Ishikawa (cell line): ENCODE data around the gene ARHGEF19.

ENCODE experiments used
- CEBPB ChIP-seq: IDR thresholded peaks from 2 replicates; pipeline ENCODE4 v1.6.1; 2012
- CREB1 ChIP-seq: IDR thresholded peaks from 2 replicates; pipeline ENCODE4 v1.6.1; 2012; ENCODE audit warnings: low read depth
- EGR1 ChIP-seq: IDR thresholded peaks from 2 replicates; pipeline ENCODE4 v1.6.1; 2012
- EP300 ChIP-seq: IDR thresholded peaks from 2 replicates; pipeline ENCODE4 v1.6.1; 2012; ENCODE audit warnings: borderline replicate concordance
- FOXM1 ChIP-seq: IDR thresholded peaks from 2 replicates; pipeline ENCODE4 v1.6.1; 2012; ENCODE audit warnings: low read depth, borderline replicate concordance
- NFIC ChIP-seq: IDR thresholded peaks from 2 replicates; pipeline ENCODE4 v1.6.1; 2012
- RAD21 ChIP-seq: IDR thresholded peaks from 2 replicates; pipeline ENCODE4 v1.6.1; 2012; ENCODE audit warnings: low read depth
- TAF1 ChIP-seq: IDR thresholded peaks from 2 replicates; pipeline ENCODE4 v1.6.1; 2012; ENCODE audit warnings: low read depth, mild to moderate bottlenecking
- TCF12 ChIP-seq: IDR thresholded peaks from 2 replicates; pipeline ENCODE4 v1.6.1; 2012; ENCODE audit warnings: low read depth
- TEAD4 ChIP-seq: IDR thresholded peaks from 2 replicates; pipeline ENCODE4 v1.6.1; 2012
- YY1 ChIP-seq: IDR thresholded peaks from 2 replicates; pipeline ENCODE4 v1.6.1; 2012; ENCODE audit warnings: low read depth
- ZBTB7A ChIP-seq: IDR thresholded peaks from 2 replicates; pipeline ENCODE4 v1.6.1; 2012; ENCODE audit warnings: low read depth
- TF ChIP-seq, protein P1 (sequence below): IDR thresholded peaks from 2 replicates; pipeline ENCODE4 v1.6.1; 2012
- TF ChIP-seq, protein P2 (sequence below): IDR thresholded peaks from 2 replicates; pipeline ENCODE4 v1.6.1; 2012
- TF ChIP-seq, protein P3 (sequence below): IDR thresholded peaks from 2 replicates; pipeline ENCODE4 v1.6.1; 2012; ENCODE audit warnings: low read depth, mild to moderate bottlenecking

Gene ARHGEF19

GRCh38 chr1:16236511-16237342 is 24.3 kb upstream of the ARHGEF19 start, which contains the start of gene CPLANE2:
CPLANE2 (minus strand) TSS chr1:16237183; CDS start chr1:16236742, 441 bp downstream.
- no peak for TF ChIP-seq TEAD4
- TF ChIP-seq TAF1: peak; percentile 59
- TF ChIP-seq CEBPB: no peak
- TF ChIP-seq TCF12: peak; percentile 61
- TF ChIP-seq FOXM1: no peak
- TF ChIP-seq ZBTB7A: peak; percentile 93
- TF ChIP-seq, protein P1, sequence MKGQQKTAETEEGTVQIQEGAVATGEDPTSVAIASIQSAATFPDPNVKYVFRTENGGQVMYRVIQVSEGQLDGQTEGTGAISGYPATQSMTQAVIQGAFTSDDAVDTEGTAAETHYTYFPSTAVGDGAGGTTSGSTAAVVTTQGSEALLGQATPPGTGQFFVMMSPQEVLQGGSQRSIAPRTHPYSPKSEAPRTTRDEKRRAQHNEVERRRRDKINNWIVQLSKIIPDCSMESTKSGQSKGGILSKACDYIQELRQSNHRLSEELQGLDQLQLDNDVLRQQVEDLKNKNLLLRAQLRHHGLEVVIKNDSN: 0 out of 2 replicates have a peak, but pooled peaks have one; percentile 37
- TF ChIP-seq EGR1: peak; percentile 82
- TF ChIP-seq, protein P2, sequence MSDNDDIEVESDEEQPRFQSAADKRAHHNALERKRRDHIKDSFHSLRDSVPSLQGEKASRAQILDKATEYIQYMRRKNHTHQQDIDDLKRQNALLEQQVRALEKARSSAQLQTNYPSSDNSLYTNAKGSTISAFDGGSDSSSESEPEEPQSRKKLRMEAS: peak; percentile 75; the same call in 1 of the 2 replicates
- TF ChIP-seq NFIC: peak; percentile 22; the same call in 1 of the 2 replicates
- no peak for TF ChIP-seq EP300
- TF ChIP-seq, protein P3, sequence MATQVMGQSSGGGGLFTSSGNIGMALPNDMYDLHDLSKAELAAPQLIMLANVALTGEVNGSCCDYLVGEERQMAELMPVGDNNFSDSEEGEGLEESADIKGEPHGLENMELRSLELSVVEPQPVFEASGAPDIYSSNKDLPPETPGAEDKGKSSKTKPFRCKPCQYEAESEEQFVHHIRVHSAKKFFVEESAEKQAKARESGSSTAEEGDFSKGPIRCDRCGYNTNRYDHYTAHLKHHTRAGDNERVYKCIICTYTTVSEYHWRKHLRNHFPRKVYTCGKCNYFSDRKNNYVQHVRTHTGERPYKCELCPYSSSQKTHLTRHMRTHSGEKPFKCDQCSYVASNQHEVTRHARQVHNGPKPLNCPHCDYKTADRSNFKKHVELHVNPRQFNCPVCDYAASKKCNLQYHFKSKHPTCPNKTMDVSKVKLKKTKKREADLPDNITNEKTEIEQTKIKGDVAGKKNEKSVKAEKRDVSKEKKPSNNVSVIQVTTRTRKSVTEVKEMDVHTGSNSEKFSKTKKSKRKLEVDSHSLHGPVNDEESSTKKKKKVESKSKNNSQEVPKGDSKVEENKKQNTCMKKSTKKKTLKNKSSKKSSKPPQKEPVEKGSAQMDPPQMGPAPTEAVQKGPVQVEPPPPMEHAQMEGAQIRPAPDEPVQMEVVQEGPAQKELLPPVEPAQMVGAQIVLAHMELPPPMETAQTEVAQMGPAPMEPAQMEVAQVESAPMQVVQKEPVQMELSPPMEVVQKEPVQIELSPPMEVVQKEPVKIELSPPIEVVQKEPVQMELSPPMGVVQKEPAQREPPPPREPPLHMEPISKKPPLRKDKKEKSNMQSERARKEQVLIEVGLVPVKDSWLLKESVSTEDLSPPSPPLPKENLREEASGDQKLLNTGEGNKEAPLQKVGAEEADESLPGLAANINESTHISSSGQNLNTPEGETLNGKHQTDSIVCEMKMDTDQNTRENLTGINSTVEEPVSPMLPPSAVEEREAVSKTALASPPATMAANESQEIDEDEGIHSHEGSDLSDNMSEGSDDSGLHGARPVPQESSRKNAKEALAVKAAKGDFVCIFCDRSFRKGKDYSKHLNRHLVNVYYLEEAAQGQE: no peak

- TF ChIP-seq TAF1 (no peak), RAD21 (peak; percentile 38; the same call in 1 of the 2 replicates), NFIC (peak; percentile 59), ZBTB7A (no peak), FOXM1 (no peak)
- TF ChIP-seq, protein P1: 0 out of 2 replicates have a peak, but pooled peaks have one; percentile 35
- TF ChIP-seq, protein P2: peak; percentile 68
Observed at GRCh38 chr1:16235944-16236510, 23.6 kb upstream of the ARHGEF19 start.

DNA sequence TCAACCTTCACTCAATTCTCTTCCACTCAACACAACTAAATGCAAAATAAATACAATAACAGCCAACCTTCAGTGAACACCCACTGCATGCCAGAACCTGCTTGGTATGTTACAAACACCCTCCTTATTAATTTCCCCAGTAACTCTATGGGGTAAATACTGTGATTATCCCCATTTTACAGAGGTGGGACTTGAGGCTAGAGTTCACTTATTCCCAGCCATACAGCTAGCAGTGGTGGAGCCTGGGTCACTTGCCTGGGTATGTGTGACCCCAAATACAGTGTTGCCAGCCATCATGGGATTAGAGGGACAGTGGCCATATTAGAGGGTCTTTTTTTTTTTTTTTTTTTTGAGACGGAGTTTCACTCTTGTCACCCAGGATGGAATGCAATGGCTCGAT is 22.9 kb upstream of the ARHGEF19 start:
- TF ChIP-seq RAD21 (no peak), TEAD4 (no peak), TCF12 (no peak), EGR1 (no peak), EP300 (no peak), CREB1 (no peak), ZBTB7A (no peak), YY1 (no peak), FOXM1 (no peak), CEBPB (no peak), NFIC (no peak), TAF1 (no peak)
- TF ChIP-seq, protein P1: no peak
- TF ChIP-seq, protein P2: no peak
- TF ChIP-seq, protein P3: no peak

- no peak for TF ChIP-seq EP300
- no peak for TF ChIP-seq TEAD4
- TF ChIP-seq TAF1: no peak
Observed at GRCh38 chr1:16233431-16233830, 21.0 kb upstream of the ARHGEF19 start.

GRCh38 chr1:16232316-16232710 is 19.9 kb upstream of the ARHGEF19 start:
- TF ChIP-seq EP300 (no peak), RAD21 (no peak), FOXM1 (no peak), ZBTB7A (no peak), EGR1 (no peak), YY1 (no peak), TEAD4 (no peak)
- TF ChIP-seq, protein P1: no peak
- TF ChIP-seq, protein P3: no peak
- TF ChIP-seq, protein P2: no peak
